ENCODE data around the gene APOL2. TPM values are rescaled to one million over a fixed set of nuclear protein-coding genes. Genes with fewer than 3 reads are reported as not detected.
"Not testable (repeated sequence)": the region's sequence is repeated elsewhere in the genome, so short reads cannot be mapped to it uniquely, and the experiment has no call there.

Gene APOL2
- total RNA-seq, 1 experiment from 2014 or later: 11.3 TPM

- Histone ChIP-seq H3K9ac (ENCODE audit: low read length) (no peak overlapping the region), H3K4me2 (ENCODE audit: low read depth, low read length, poor library complexity, severe bottlenecking) (no peak overlapping the region), H3K9me2 (replicated peaks; ENCODE audit: insufficient read depth, low read length) (no peaks in the 10 kb centered on the region), H2AFZ (ENCODE audit: low read length) (no peak overlapping the region), H4K20me1 (ENCODE audit: insufficient read depth, low read depth, low read length) (no peaks in the 10 kb centered on the region), H3K36me3 (ENCODE audit: insufficient read depth, low read length) (0 out of 2 replicates have a peak, but pooled peaks cover 6% of the 10 kb centered on the region), H3K4me1 (ENCODE audit: low read length) (peaks cover 13% of the 10 kb centered on the region), H3K4me3 (ENCODE audit: low read length) (no peak overlapping the region), H3K9me3 (ENCODE audit: low read length) (no peaks in the 10 kb centered on the region), H3K27me3 (ENCODE audit: low read length) (no peaks in the 10 kb centered on the region), H3K79me2 (ENCODE audit: low read length) (peaks cover 27% of the 10 kb centered on the region), H3K27ac (ENCODE audit: low read length) (no peak overlapping the region)
- no peak for DNase-seq
Measured at GRCh38 chr22:36233796-36234195, 5.5 kb downstream of the APOL2 start.

- 0 out of 2 replicates have a peak, but pooled peaks cover 6% of the 10 kb centered on the region for H3K36me3 ChIP-seq (ENCODE audit: insufficient read depth, low read length)
- H3K27me3 ChIP-seq (ENCODE audit: low read length): no peaks in the 10 kb centered on the region
- H4K20me1 ChIP-seq (ENCODE audit: insufficient read depth, low read depth, low read length): no peaks in the 10 kb centered on the region
Measured at GRCh38 chr22:36232715-36233401, 6.5 kb downstream of the APOL2 start.

GRCh38 chr22:36231051-36231450 is 8.3 kb downstream of the APOL2 start:
- not testable (repeated sequence) for H2AFZ ChIP-seq (ENCODE audit: low read length); H3K79me2 ChIP-seq (ENCODE audit: low read length); H3K27ac ChIP-seq (ENCODE audit: low read length); H3K27me3 ChIP-seq (ENCODE audit: low read length); H3K4me2 ChIP-seq (ENCODE audit: low read depth, low read length, poor library complexity, severe bottlenecking); H3K4me3 ChIP-seq (ENCODE audit: low read length); H4K20me1 ChIP-seq (ENCODE audit: insufficient read depth, low read depth, low read length); H3K9me3 ChIP-seq (ENCODE audit: low read length); H3K9ac ChIP-seq (ENCODE audit: low read length); H3K36me3 ChIP-seq (ENCODE audit: insufficient read depth, low read length); H3K4me1 ChIP-seq (ENCODE audit: low read length); DNase-seq; H3K9me2 ChIP-seq (replicated peaks; ENCODE audit: insufficient read depth, low read length)

More at GRCh38 chr22:36232715-36233401, 6.5 kb downstream of the APOL2 start:
- H3K27ac ChIP-seq (ENCODE audit: low read length): no peak overlapping the region
- H3K4me3 ChIP-seq (ENCODE audit: low read length): no peak overlapping the region
- no peak overlapping the region for H2AFZ ChIP-seq (ENCODE audit: low read length)
- no peaks in the 10 kb centered on the region for H3K9me3 ChIP-seq (ENCODE audit: low read length)
- H3K9ac ChIP-seq (ENCODE audit: low read length): no peak overlapping the region
- H3K9me2 ChIP-seq (replicated peaks; ENCODE audit: insufficient read depth, low read length): no peaks in the 10 kb centered on the region
- H3K79me2 ChIP-seq (ENCODE audit: low read length): peaks cover 17% of the 10 kb centered on the region
- DNase-seq: no peak
- no peak overlapping the region for H3K4me2 ChIP-seq (ENCODE audit: low read depth, low read length, poor library complexity, severe bottlenecking)
- H3K4me1 ChIP-seq (ENCODE audit: low read length): peaks cover 4% of the 10 kb centered on the region

GRCh38 chr22:36229649-36230048 is 9.7 kb downstream of the APOL2 start:
- not testable (repeated sequence) for H3K27me3 ChIP-seq (ENCODE audit: low read length); H3K4me1 ChIP-seq (ENCODE audit: low read length); H3K79me2 ChIP-seq (ENCODE audit: low read length); H3K4me2 ChIP-seq (ENCODE audit: low read depth, low read length, poor library complexity, severe bottlenecking); H3K9me3 ChIP-seq (ENCODE audit: low read length); H3K4me3 ChIP-seq (ENCODE audit: low read length); H3K36me3 ChIP-seq (ENCODE audit: insufficient read depth, low read length); H3K9ac ChIP-seq (ENCODE audit: low read length); H3K9me2 ChIP-seq (replicated peaks; ENCODE audit: insufficient read depth, low read length); H2AFZ ChIP-seq (ENCODE audit: low read length); H4K20me1 ChIP-seq (ENCODE audit: insufficient read depth, low read depth, low read length); DNase-seq; H3K27ac ChIP-seq (ENCODE audit: low read length)

GRCh38 chr22:36228944-36229343 is 10.4 kb downstream of the APOL2 start:
- no peak for DNase-seq
- Histone ChIP-seq H3K36me3 (ENCODE audit: insufficient read depth, low read length) (no peaks in the 10 kb centered on the region), H3K9me2 (replicated peaks; ENCODE audit: insufficient read depth, low read length) (no peaks in the 10 kb centered on the region), H3K27ac (ENCODE audit: low read length) (no peak overlapping the region), H3K79me2 (ENCODE audit: low read length) (no peaks in the 10 kb centered on the region), H3K9ac (ENCODE audit: low read length) (no peak overlapping the region), H2AFZ (ENCODE audit: low read length) (no peak overlapping the region), H3K27me3 (ENCODE audit: low read length) (no peaks in the 10 kb centered on the region), H3K9me3 (ENCODE audit: low read length) (no peaks in the 10 kb centered on the region), H3K4me2 (ENCODE audit: low read depth, low read length, poor library complexity, severe bottlenecking) (no peak overlapping the region), H3K4me1 (ENCODE audit: low read length) (no peaks in the 10 kb centered on the region; the same call in 1 of the 2 replicates), H4K20me1 (ENCODE audit: insufficient read depth, low read depth, low read length) (no peaks in the 10 kb centered on the region), H3K4me3 (ENCODE audit: low read length) (no peak overlapping the region)

GRCh38 chr22:36228369-36228768 is 11.0 kb downstream of the APOL2 start:
- H2AFZ ChIP-seq (ENCODE audit: low read length); H4K20me1 ChIP-seq (ENCODE audit: insufficient read depth, low read depth, low read length); H3K27ac ChIP-seq (ENCODE audit: low read length); H3K9me2 ChIP-seq (replicated peaks; ENCODE audit: insufficient read depth, low read length); H3K36me3 ChIP-seq (ENCODE audit: insufficient read depth, low read length); H3K4me2 ChIP-seq (ENCODE audit: low read depth, low read length, poor library complexity, severe bottlenecking); DNase-seq; H3K79me2 ChIP-seq (ENCODE audit: low read length); H3K27me3 ChIP-seq (ENCODE audit: low read length); H3K4me1 ChIP-seq (ENCODE audit: low read length); H3K9me3 ChIP-seq (ENCODE audit: low read length); H3K4me3 ChIP-seq (ENCODE audit: low read length); H3K9ac ChIP-seq (ENCODE audit: low read length): not testable (repeated sequence)

- Histone ChIP-seq H3K27me3 (ENCODE audit: low read length) (no peaks in the 10 kb centered on the region), H3K9me2 (replicated peaks; ENCODE audit: insufficient read depth, low read length) (no peaks in the 10 kb centered on the region), H3K4me2 (ENCODE audit: low read depth, low read length, poor library complexity, severe bottlenecking) (no peak overlapping the region), H3K4me1 (ENCODE audit: low read length) (no peaks in the 10 kb centered on the region), H3K36me3 (ENCODE audit: insufficient read depth, low read length) (no peaks in the 10 kb centered on the region), H3K79me2 (ENCODE audit: low read length) (no peaks in the 10 kb centered on the region), H3K9me3 (ENCODE audit: low read length) (no peaks in the 10 kb centered on the region), H4K20me1 (ENCODE audit: insufficient read depth, low read depth, low read length) (no peaks in the 10 kb centered on the region), H3K27ac (ENCODE audit: low read length) (no peak overlapping the region), H3K9ac (ENCODE audit: low read length) (no peak overlapping the region), H2AFZ (ENCODE audit: low read length) (no peak overlapping the region), H3K4me3 (ENCODE audit: low read length) (no peak overlapping the region)
- no peak for DNase-seq
Measured at GRCh38 chr22:36227806-36228205, 11.5 kb downstream of the APOL2 start.

- no peaks in the 10 kb centered on the region for H3K9me2 ChIP-seq (replicated peaks; ENCODE audit: insufficient read depth, low read length)
- H3K79me2 ChIP-seq (ENCODE audit: low read length): no peaks in the 10 kb centered on the region
- no peaks in the 10 kb centered on the region for H4K20me1 ChIP-seq (ENCODE audit: insufficient read depth, low read depth, low read length)
- no peak overlapping the region for H2AFZ ChIP-seq (ENCODE audit: low read length)
- H3K4me1 ChIP-seq (ENCODE audit: low read length): no peaks in the 10 kb centered on the region
- H3K9ac ChIP-seq (ENCODE audit: low read length): no peak overlapping the region
- H3K27ac ChIP-seq (ENCODE audit: low read length): no peak overlapping the region
- no peaks in the 10 kb centered on the region for H3K27me3 ChIP-seq (ENCODE audit: low read length)
- no peak overlapping the region for H3K4me2 ChIP-seq (ENCODE audit: low read depth, low read length, poor library complexity, severe bottlenecking)
- H3K9me3 ChIP-seq (ENCODE audit: low read length): no peaks in the 10 kb centered on the region
- DNase-seq: no peak
- H3K36me3 ChIP-seq (ENCODE audit: insufficient read depth, low read length): no peaks in the 10 kb centered on the region
- no peak overlapping the region for H3K4me3 ChIP-seq (ENCODE audit: low read length)
Measured at GRCh38 chr22:36227396-36227795, 11.9 kb downstream of the APOL2 start.

Measured in Karpas-422 (cell line).